H1 (cell line): ENCODE measurements around the gene LCE3E. TPM values are rescaled to one million over a fixed set of nuclear protein-coding genes. Genes with fewer than 3 reads are reported as not detected.

Experiments used
- CTCF ChIA-PET: fragments of 300-600 bp; sonication (Branson Sonifier 250); formaldehyde crosslinking; loops from one replicate; lab custom pipeline; 2021; ENCODE audit not compliant: partially characterized antibody; lab: Charles Lee
- POLR2A ChIA-PET: fragments of 300-600 bp; sonication (Branson Sonifier 250); formaldehyde crosslinking; loops from one replicate; lab custom pipeline; 2021; ENCODE audit warnings: inconsistent platforms; ENCODE audit not compliant: partially characterized antibody; lab: Charles Lee
- DNase-seq, 2 experiments: peaks; one replicate each; pipeline versions ENCODE4 v3.0.0 to v3.0.0-alpha.2; 2010 to 2022; ENCODE audit warnings: low spot score in 2 of 2, low read depth in 1 of 2, mixed read lengths in 1 of 2
- FAIRE-seq: peaks from 2 replicates; lab custom pipeline; 2011; peaks lifted over from hg19 to GRCh38; lab: Jason Lieb, UNC
- H2AFZ ChIP-seq: 2 replicates; pipeline ENCODE4 v1.8.1; 2012; ENCODE audit warnings: low read length, inconsistent platforms
- H2AK5ac ChIP-seq: 2 replicates; pipeline ENCODE4 v1.6.1; 2013; ENCODE audit warnings: low read depth, low read length
- H2BK120ac ChIP-seq: replicated peaks from 2 replicates; pipeline ENCODE3; 2013; ENCODE audit warnings: low read depth, low read length, inconsistent platforms
- H2BK12ac ChIP-seq: 2 replicates; pipeline ENCODE4 v1.6.1; 2013; ENCODE audit warnings: low read depth, low read length
- H2BK15ac ChIP-seq: 2 replicates; pipeline ENCODE4 v1.6.1; 2013; ENCODE audit warnings: low read length
- H2BK20ac ChIP-seq: 2 replicates; pipeline ENCODE4 v1.6.1; 2013; ENCODE audit warnings: low read length
- H2BK5ac ChIP-seq: 2 replicates; pipeline ENCODE4 v1.6.1; 2013; ENCODE audit warnings: low read depth, low read length
- H3K14ac ChIP-seq: 2 replicates; pipeline ENCODE4 v1.6.1; 2013; ENCODE audit warnings: inconsistent platforms; ENCODE audit not compliant: insufficient read length
- H3K18ac ChIP-seq: 2 replicates; pipeline ENCODE4 v1.6.1; 2013; ENCODE audit warnings: low read length; ENCODE audit errors: extremely low read depth
- H3K23ac ChIP-seq: 2 replicates; pipeline ENCODE4 v1.6.1; 2013; ENCODE audit warnings: inconsistent platforms; ENCODE audit not compliant: insufficient read length
- H3K23me2 ChIP-seq: 2 replicates; pipeline ENCODE4 v1.6.1; 2013; ENCODE audit warnings: low read depth, low read length
- H3K27ac ChIP-seq: 2 replicates; pipeline ENCODE4 v1.6.1; 2011; ENCODE audit warnings: low read depth, low read length, inconsistent platforms
- H3K27me3 ChIP-seq, 4 experiments: replicated peaks in 1 of 4; 1 replicate in 1 of 4; 2 replicates in 3 of 4; pipeline versions ENCODE4 v1.6.1 to v1.8.1; 2011 to 2013; ENCODE audit warnings: low read length in 3 of 4, mild to moderate bottlenecking in 3 of 4, inconsistent platforms in 2 of 4, mixed read lengths in 2 of 4, moderate library complexity in 1 of 4; ENCODE audit not compliant: control insufficient read depth in 3 of 4, insufficient read depth in 3 of 4; ENCODE audit errors: extremely low read depth in 1 of 4
- H3K36me3 ChIP-seq, 4 experiments: 2 replicates each; pipeline versions ENCODE4 v1.6.1 to v1.8.1; 2011 to 2013; ENCODE audit warnings: mild to moderate bottlenecking in 4 of 4, low read length in 3 of 4, moderate library complexity in 2 of 4, control low read depth in 1 of 4, inconsistent platforms in 1 of 4; ENCODE audit not compliant: insufficient read depth in 4 of 4, control insufficient read depth in 2 of 4
- H3K4ac ChIP-seq: replicated peaks from 2 replicates; pipeline ENCODE3; 2013; ENCODE audit warnings: low read length, low read depth, mixed read lengths, inconsistent platforms; ENCODE audit not compliant: insufficient read length
- H3K4me1 ChIP-seq, 4 experiments: replicated peaks in 1 of 4; 1 replicate in 1 of 4; 2 replicates in 3 of 4; pipeline versions ENCODE4 v1.6.1 to v1.8.1; 2011 to 2013; ENCODE audit warnings: low read length in 3 of 4, inconsistent platforms in 2 of 4, mixed read lengths in 1 of 4; ENCODE audit not compliant: insufficient read depth in 4 of 4, control insufficient read depth in 3 of 4
- H3K4me2 ChIP-seq, 2 experiments: 2 replicates each; pipeline versions ENCODE4 v1.6.1 to v1.8.1; 2011 to 2013; ENCODE audit warnings: low read depth in 2 of 2, low read length in 2 of 2, control low read depth in 1 of 2, inconsistent platforms in 1 of 2, mild to moderate bottlenecking in 1 of 2; ENCODE audit not compliant: insufficient read depth in 1 of 2
- H3K4me3 ChIP-seq, 4 experiments: fragments of 200-600, 300-600 bp in 1 of 4; sonication (generic), shearing (Covaris generic), sonication (Bioruptor Twin) in 1 of 4; 2 replicates each; pipeline versions ENCODE4 v1.5.1 to v1.8.1; 2011 to 2016; ENCODE audit warnings: low read length in 4 of 4, low read depth in 3 of 4, control low read depth in 2 of 4, inconsistent platforms in 2 of 4, mild to moderate bottlenecking in 2 of 4, mixed read lengths in 1 of 4, moderate library complexity in 1 of 4; ENCODE audit not compliant: insufficient read depth in 2 of 4; ENCODE audit errors: extremely low read depth in 1 of 4
- H3K56ac ChIP-seq: replicated peaks from 2 replicates; pipeline ENCODE3; 2013; ENCODE audit warnings: low read depth, mild to moderate bottlenecking, mixed read lengths, low read length, inconsistent platforms; ENCODE audit not compliant: insufficient read length
- H3K79me1 ChIP-seq: 2 replicates; pipeline ENCODE4 v1.6.1; 2013; ENCODE audit warnings: low read depth, low read length, control low read depth
- H3K79me2 ChIP-seq, 2 experiments: 2 replicates each; pipeline versions ENCODE4 v1.6.1 to v1.8.1; 2012 to 2013; ENCODE audit warnings: low read length in 2 of 2, mild to moderate bottlenecking in 2 of 2, inconsistent platforms in 1 of 2; ENCODE audit not compliant: insufficient read depth in 2 of 2, control insufficient read depth in 1 of 2
- H3K9ac ChIP-seq, 4 experiments: replicated peaks in 1 of 4; 1 replicate in 1 of 4; 2 replicates in 3 of 4; pipeline versions ENCODE4 v1.6.1 to v1.8.1; 2011 to 2013; ENCODE audit warnings: low read depth in 3 of 4, low read length in 3 of 4, control low read depth in 2 of 4, mild to moderate bottlenecking in 2 of 4, moderate library complexity in 2 of 4, inconsistent platforms in 1 of 4; ENCODE audit errors: extremely low read depth in 1 of 4
- H3K9me3 ChIP-seq, 2 experiments: 2 replicates each; pipeline versions ENCODE4 v1.6.1 to v1.8.1; 2012 to 2013; ENCODE audit warnings: mild to moderate bottlenecking in 2 of 2, moderate library complexity in 2 of 2, control low read depth in 1 of 2, inconsistent platforms in 1 of 2, low read depth in 1 of 2, low read length in 1 of 2, mixed read lengths in 1 of 2; ENCODE audit not compliant: insufficient read depth in 2 of 2
- H4K20me1 ChIP-seq, 2 experiments: replicated peaks in 1 of 2; 2 replicates each; pipeline versions ENCODE3 to v1.8.1; 2011 to 2013; ENCODE audit warnings: inconsistent platforms in 2 of 2, low read length in 2 of 2, mild to moderate bottlenecking in 1 of 2; ENCODE audit not compliant: insufficient read depth in 2 of 2, control insufficient read depth in 1 of 2
- H4K5ac ChIP-seq: 2 replicates; pipeline ENCODE4 v1.6.1; 2013; ENCODE audit warnings: low read length, low read depth, mixed read lengths, inconsistent platforms; ENCODE audit not compliant: insufficient read length
- H4K8ac ChIP-seq: 2 replicates; pipeline ENCODE4 v1.8.0; 2013; ENCODE audit warnings: mild to moderate bottlenecking, moderate library complexity, low read length, inconsistent platforms; ENCODE audit not compliant: insufficient read depth; ENCODE audit errors: extremely low read depth
- H4K91ac ChIP-seq: replicated peaks from 2 replicates; pipeline ENCODE3; 2013; ENCODE audit warnings: low read length, mixed read lengths, inconsistent platforms; ENCODE audit not compliant: insufficient read length
- CBX8 ChIP-seq: fragments of 300-800, 300-1000 bp; sonication (generic); IDR thresholded peaks from 2 replicates; pipeline ENCODE4 v1.7.1; 2016; ENCODE audit warnings: low read depth, low read length, borderline replicate concordance
- EZH2 ChIP-seq: fragments of 200-600 bp; sonication (generic); IDR thresholded peaks from 2 replicates; pipeline ENCODE4 v1.7.1; 2012; ENCODE audit warnings: low read depth, mild to moderate bottlenecking, moderate library complexity, low read length, inconsistent platforms; ENCODE audit not compliant: severe bottlenecking
- GTF2F1 ChIP-seq: IDR thresholded peaks from 2 replicates; pipeline ENCODE4 v1.6.1; 2012; ENCODE audit warnings: low read depth, low read length, improper control_type of control experiment, borderline replicate concordance
- POU5F1 ChIP-seq: IDR thresholded peaks from 2 replicates; pipeline ENCODE4 v1.6.1; 2011; ENCODE audit warnings: low read depth, mild to moderate bottlenecking, low read length, moderate library complexity
- RXRA ChIP-seq: IDR thresholded peaks from 2 replicates; pipeline ENCODE4 v1.6.1; 2011; ENCODE audit warnings: low read depth, mild to moderate bottlenecking, low read length, moderate library complexity; ENCODE audit not compliant: insufficient read depth
- SAP30 ChIP-seq: fragments of 300-600 bp; sonication (generic); IDR thresholded peaks from 2 replicates; pipeline ENCODE4 v1.7.1; 2012; ENCODE audit warnings: low read length, moderate library complexity, mild to moderate bottlenecking, inconsistent platforms; ENCODE audit not compliant: insufficient read depth, insufficient replicate concordance
- WGBS, 2 experiments: shearing (Covaris generic) in 1 of 2; methylation state at CpG; one replicate each; pipeline versions ENCODE4 v1.1.6 to v1.1.7; 2013 to 2015; ENCODE audit warnings: low lambda C conversion rate in 2 of 2, mixed read lengths in 2 of 2, inconsistent platforms in 1 of 2, low coverage in 1 of 2, missing lambda C conversion rate in 1 of 2; ENCODE audit not compliant: insufficient replicate concordance in 2 of 2, insufficient coverage in 1 of 2, insufficient read length in 1 of 2; ENCODE audit errors: extremely low coverage in 1 of 2, missing lambda C conversion rate in 1 of 2; 5-methylcytosine and 5-hydroxymethylcytosine counted together
- long read RNA-seq, 2 experiments: library from RNA in 1 of 2; library from capped mRNA in 1 of 2; stranded (forward); transcript quantifications; one replicate each; pipeline ENCODE4 v2.0.0, GENCODE V29; 2021; ENCODE audit warnings: inconsistent platforms in 1 of 2
- polyA minus RNA-seq, 3 experiments: library from RNA; depleted of rRNA, polyadenylated mRNA; stranded (reverse); fragments of >200 nt; gene quantifications; 1 replicate in 2 of 3; 2 replicates in 1 of 3; pipeline ENCODE4 v1.2.3, GENCODE V29; 2011
- polyA plus RNA-seq, 7 experiments: library from polyadenylated mRNA; depleted of rRNA in 3 of 7; stranded (reverse) in 5 of 7; unstranded in 2 of 7; fragments of >200 nt in 5 of 7; fragments of 200-250 nt in 2 of 7; gene quantifications; 1 replicate in 5 of 7; 2 replicates in 1 of 7; 4 replicates in 1 of 7; pipeline versions ENCODE4 v1.2.1 to v1.2.3, GENCODE V29; 2011 to 2013; ENCODE audit warnings: missing spikeins in 2 of 7, mixed read lengths in 2 of 7
- total RNA-seq: library from RNA; stranded (reverse); fragmentation: NEBNext Ultra II Directional; extraction: Animal tissue kit (Norgen Biotek cat#: 25700); gene quantifications from 2 replicates; pipeline ENCODE4 v1.2.1, GENCODE V29; 2021
- TF ChIP-seq, protein P1 (sequence below): IDR thresholded peaks from 2 replicates; pipeline ENCODE4 v1.6.1; 2011; ENCODE audit warnings: low read length, improper control_type of control experiment

Gene LCE3E
- total RNA-seq (not detected in 2 replicates), polyA plus RNA-seq (2011; rRNA removed) (not detected in 2 replicates), polyA minus RNA-seq (2011; rRNA and poly(A)+ RNA removed) (not detected in 2 replicates)
- not detected for polyA plus RNA-seq (2011; cell fraction: cytosol; rRNA removed)
- polyA plus RNA-seq (2011; cell fraction: nucleus; rRNA removed): not detected
- polyA plus RNA-seq (2012, experiment 1 of 2): not detected in 4 replicates
- polyA plus RNA-seq (2012, experiment 2 of 2): not detected
- polyA plus RNA-seq (2013, experiment 1 of 2): not detected
- polyA plus RNA-seq (2013, experiment 2 of 2): not detected
- not detected for polyA minus RNA-seq (2011; cell fraction: cytosol; rRNA and poly(A)+ RNA removed)
- not detected for polyA minus RNA-seq (2011; cell fraction: nucleus; rRNA and poly(A)+ RNA removed)
- long read RNA-seq, experiment 1: 0 reads
- long read RNA-seq, experiment 2: 0 reads

DNA sequence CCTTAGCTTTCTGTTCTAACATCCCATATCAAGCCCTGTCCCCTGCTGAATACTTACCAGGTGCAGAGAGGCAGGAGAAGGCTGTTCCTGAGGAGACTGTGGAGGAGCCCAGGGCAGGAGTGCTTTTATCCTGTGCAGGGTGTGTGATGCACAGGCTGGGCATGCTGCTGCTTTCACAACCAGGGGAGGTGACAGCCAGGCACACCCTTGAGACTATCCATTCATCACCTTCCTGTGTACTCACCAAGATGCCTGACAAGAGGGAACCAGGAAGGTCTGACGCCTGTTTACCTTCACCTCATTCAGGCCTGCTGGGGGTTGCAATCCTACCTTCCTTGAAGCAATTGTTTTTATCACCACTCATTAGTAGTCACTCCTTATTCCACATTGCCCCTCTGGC, at the start of gene LCE3E:
Gene LCE3E (minus strand): TSS at position 100 of the 400 bp plus-strand sequence. CDS start 572 bp downstream, outside the sequence.
- H2AK5ac ChIP-seq: no peak within 1 kb of the TSS
- ChIA-PET CTCF (interaction anchor here (1.3 kb wide), 1 partner anchor 219 kb away, joined by 3 read pairs; no protein-coding TSS in a partner anchor), POLR2A (no interaction called here)
- H3K4me1 ChIP-seq: no peaks in the 10 kb centered on the region
- H2BK5ac ChIP-seq: no peak within 1 kb of the TSS
- WGBS, 2 experiments: 38% methylated on average over 1 of the region's 1 CpG; no CpG with 5 or more reads in 1 of the 2 experiments
- H4K91ac ChIP-seq: no peak within 1 kb of the TSS
- no peaks in the 10 kb centered on the region for H4K20me1 ChIP-seq
- H3K36me3 ChIP-seq: no peaks in the 10 kb centered on the region; a peak in 1 of 8 replicates
- H3K23ac ChIP-seq: no peak within 1 kb of the TSS
- H4K5ac ChIP-seq: no peak within 1 kb of the TSS
- DNase-seq (no peak), FAIRE-seq (no peak)
- H3K14ac ChIP-seq: no peak within 1 kb of the TSS
- H3K56ac ChIP-seq: no peak within 1 kb of the TSS
- no peak within 1 kb of the TSS for H3K27ac ChIP-seq
- no peak within 1 kb of the TSS for H2BK12ac ChIP-seq
- H3K79me2 ChIP-seq: no peaks in the 10 kb centered on the region
- peaks cover 64 to 79% of the 10 kb centered on the region in 2 experiments for H3K9me3 ChIP-seq
- H3K23me2 ChIP-seq: no peaks in the 10 kb centered on the region; the same call in 1 of the 2 replicates
- H3K9ac ChIP-seq: no peak within 1 kb of the TSS
- TF ChIP-seq, protein P1, sequence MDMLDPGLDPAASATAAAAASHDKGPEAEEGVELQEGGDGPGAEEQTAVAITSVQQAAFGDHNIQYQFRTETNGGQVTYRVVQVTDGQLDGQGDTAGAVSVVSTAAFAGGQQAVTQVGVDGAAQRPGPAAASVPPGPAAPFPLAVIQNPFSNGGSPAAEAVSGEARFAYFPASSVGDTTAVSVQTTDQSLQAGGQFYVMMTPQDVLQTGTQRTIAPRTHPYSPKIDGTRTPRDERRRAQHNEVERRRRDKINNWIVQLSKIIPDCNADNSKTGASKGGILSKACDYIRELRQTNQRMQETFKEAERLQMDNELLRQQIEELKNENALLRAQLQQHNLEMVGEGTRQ: no peak
- no peak for TF ChIP-seq POU5F1
- no peak for TF ChIP-seq CBX8
- TF ChIP-seq GTF2F1: no peak
- no peak for TF ChIP-seq EZH2
- TF ChIP-seq SAP30: no peak
- TF ChIP-seq RXRA: no peak
- no peak within 1 kb of the TSS for H2AFZ ChIP-seq
- no peaks in the 10 kb centered on the region for H3K79me1 ChIP-seq
- no peak within 1 kb of the TSS for H2BK15ac ChIP-seq
- H3K4me2 ChIP-seq: no peak within 1 kb of the TSS
- H3K4me3 ChIP-seq: no peak within 1 kb of the TSS
- no peak within 1 kb of the TSS for H4K8ac ChIP-seq
- no peaks in the 10 kb centered on the region for H3K27me3 ChIP-seq
- H2BK20ac ChIP-seq: no peak within 1 kb of the TSS
- H2BK120ac ChIP-seq: no peak within 1 kb of the TSS
- no peak within 1 kb of the TSS for H3K4ac ChIP-seq
- no peak within 1 kb of the TSS for H3K18ac ChIP-seq
